ENCODE measurements around the gene NSMF. TPM values are rescaled to one million over a fixed set of nuclear protein-coding genes. Genes with fewer than 3 reads are reported as not detected.
"Not testable (repeated sequence)": the region's sequence is repeated elsewhere in the genome, so short reads cannot be mapped to it uniquely, and the experiment has no call there.

NSMF gene
- total and polyA plus RNA-seq, 2 donors (not counting 3 experiments of a cell fraction or from before 2014, with no cell fraction given), result 43.3 to 53.7 TPM

GRCh38 chr9:137467161-137467581 lies 8.0 kb upstream of the NSMF start:
- POLR2A ChIA-PET, result no interaction called here
- TF ChIP-seq FOS (IDR thresholded peaks at IDR 0.05; ENCODE audit: borderline replicate concordance, insufficient read depth, low read length) (no peak), GATA2 (IDR thresholded peaks at IDR 0.05; ENCODE audit: insufficient read depth, insufficient read length, low read depth, low read length) (no peak), POLR2AphosphoS5 (IDR thresholded peaks at IDR 0.05; ENCODE audit: insufficient read depth, low read depth, low read length) (no peak), CTCF (IDR thresholded peaks at IDR 0.05; ENCODE audit: extremely low read depth in 1 of 2, insufficient read depth in 1 of 2, low read depth in 1 of 2, low read length in 2 of 2) (no peak), MYC (IDR thresholded peaks at IDR 0.05; ENCODE audit: low read depth, low read length) (no peak), JUN (IDR thresholded peaks at IDR 0.05; ENCODE audit: borderline replicate concordance, insufficient read depth, insufficient read length, low read depth) (no peak), POLR2A (IDR thresholded peaks at IDR 0.05; ENCODE audit: low read depth, low read length) (no peak), EZH2 (IDR thresholded peaks at IDR 0.05; ENCODE audit: borderline replicate concordance, low read depth, low read length, severe bottlenecking) (no peak)
- TF ChIP-seq, protein P1, sequence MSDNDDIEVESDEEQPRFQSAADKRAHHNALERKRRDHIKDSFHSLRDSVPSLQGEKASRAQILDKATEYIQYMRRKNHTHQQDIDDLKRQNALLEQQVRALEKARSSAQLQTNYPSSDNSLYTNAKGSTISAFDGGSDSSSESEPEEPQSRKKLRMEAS (IDR thresholded peaks at IDR 0.05; ENCODE audit: insufficient read depth, insufficient read length), result no peak
- no peak for DNase-seq (ENCODE audit: low read depth, low spot score)
- Histone ChIP-seq H3K27me3 (ENCODE audit: control insufficient read depth in 2 of 2, insufficient read depth in 2 of 2, low read length in 2 of 2) (peaks cover 2% of the 10 kb centered on the region in 2 experiments), H3K79me2 (ENCODE audit: control insufficient read depth, insufficient read depth, low read length) (no peaks in the 10 kb centered on the region), H3K4me3 (replicated peaks in 1 of 3; ENCODE audit: insufficient read depth in 1 of 3, low read depth in 1 of 3, low read length in 3 of 3) (no peak overlapping the region), H4K20me1 (replicated peaks; ENCODE audit: control insufficient read depth, extremely low read depth, insufficient read depth, low read length) (no peaks in the 10 kb centered on the region), H3K9ac (replicated peaks; ENCODE audit: extremely low read depth, insufficient read depth, low read length) (no peak overlapping the region), H3K4me2 (ENCODE audit: insufficient read depth, low read length) (no peak overlapping the region), H2AFZ (ENCODE audit: low read depth, low read length) (no peak overlapping the region), H3K36me3 (ENCODE audit: control insufficient read depth in 2 of 2, extremely low read depth in 1 of 2, insufficient read depth in 2 of 2, low read length in 2 of 2) (no peaks in the 10 kb centered on the region), H3K4me1 (ENCODE audit: control insufficient read depth, extremely low read depth, insufficient read depth, low read length) (peaks cover 4% of the 10 kb centered on the region), H3K27ac (ENCODE audit: insufficient read depth, low read depth, low read length) (no peak overlapping the region), H3K9me1 (replicated peaks; ENCODE audit: control insufficient read depth, extremely low read depth, insufficient read depth, low read length) (no peaks in the 10 kb centered on the region), H3K9me3 (replicated peaks; ENCODE audit: control insufficient read depth, insufficient read depth, low read length) (no peaks in the 10 kb centered on the region)
- FAIRE-seq, result no peak
- dilution Hi-C loops (cut with MboI; ENCODE audit: extremely low pct_ligation_motif_present, low sequenced_read_pairs), result no loop called here
- intact Hi-C loops (cut with micrococcal nuclease), result no loop called here
- CTCF ChIA-PET, result no interaction called here
- no TSS peak for BruUV-seq (replicated peaks)

- not testable (repeated sequence) for H3K36me3 ChIP-seq (ENCODE audit: control insufficient read depth in 2 of 2, extremely low read depth in 1 of 2, insufficient read depth in 2 of 2, low read length in 2 of 2)
These were observed 7.4 kb upstream of the NSMF start for GRCh38 chr9:137466389-137467085.

More at GRCh38 chr9:137466389-137467085, 7.4 kb upstream of the NSMF start:
- H4K20me1 ChIP-seq (replicated peaks; ENCODE audit: control insufficient read depth, extremely low read depth, insufficient read depth, low read length); H3K27me3 ChIP-seq (ENCODE audit: control insufficient read depth in 2 of 2, insufficient read depth in 2 of 2, low read length in 2 of 2); POLR2A ChIA-PET; BruUV-seq (replicated peaks); FAIRE-seq; dilution Hi-C loops (cut with MboI; ENCODE audit: extremely low pct_ligation_motif_present, low sequenced_read_pairs); DNase-seq (ENCODE audit: low read depth, low spot score); H3K79me2 ChIP-seq (ENCODE audit: control insufficient read depth, insufficient read depth, low read length); H3K4me3 ChIP-seq (replicated peaks in 1 of 3; ENCODE audit: insufficient read depth in 1 of 3, low read depth in 1 of 3, low read length in 3 of 3); H2AFZ ChIP-seq (ENCODE audit: low read depth, low read length); H3K9me1 ChIP-seq (replicated peaks; ENCODE audit: control insufficient read depth, extremely low read depth, insufficient read depth, low read length); intact Hi-C loops (cut with micrococcal nuclease); H3K4me1 ChIP-seq (ENCODE audit: control insufficient read depth, extremely low read depth, insufficient read depth, low read length); H3K9me3 ChIP-seq (replicated peaks; ENCODE audit: control insufficient read depth, insufficient read depth, low read length); H3K9ac ChIP-seq (replicated peaks; ENCODE audit: extremely low read depth, insufficient read depth, low read length); H3K27ac ChIP-seq (ENCODE audit: insufficient read depth, low read depth, low read length); H3K4me2 ChIP-seq (ENCODE audit: insufficient read depth, low read length); CTCF ChIA-PET: not testable (repeated sequence)
